DMS153 (cell line): ENCODE data around the gene OR52J3.

Experiments used
- DNase-seq: peaks from one replicate; lab custom pipeline; 2025; lab: John Stamatoyannopoulos, UW

Gene OR52J3

GRCh38 chr11:5096011-5096410 lies 49.7 kb downstream of the OR52J3 start:
- DNase-seq: no peak
